Endothelial cell of umbilical vein (primary cell): ENCODE data around the gene IBA57. TPM values are rescaled to one million over a fixed set of nuclear protein-coding genes. Genes with fewer than 3 reads are reported as not detected.

ENCODE experiments used
- BruUV-seq: library from RNA; stranded (reverse); fragments of 400-500 nt; replicated peaks from 2 replicates; lab custom pipeline; 2021; lab: Mats Ljungman, UMichigan
- CTCF ChIA-PET: fragments of 300-600, 350-600 bp; sonication (Branson Sonifier 250); formaldehyde crosslinking; loops from one replicate; lab custom pipeline; 2021; ENCODE audit warnings: antibody characterized with exemption, inconsistent platforms; lab: Charles Lee
- POLR2A ChIA-PET: fragments of 300-600, 350-600 bp; sonication (Branson Sonifier 250); formaldehyde crosslinking; loops from one replicate; lab custom pipeline; 2021; ENCODE audit warnings: antibody characterized with exemption, inconsistent platforms; lab: Charles Lee
- DNase-seq: peaks from one replicate; pipeline ENCODE4 v3.0.0-alpha.2; 2011; ENCODE audit warnings: low read depth, low spot score
- FAIRE-seq: peaks from 2 replicates; lab custom pipeline; 2011; peaks lifted over from hg19 to GRCh38; lab: Jason Lieb, UNC
- H2AFZ ChIP-seq: 2 replicates; pipeline ENCODE4 v1.6.0; 2012; ENCODE audit warnings: low read depth, low read length, control low read depth, inconsistent platforms
- H3K27ac ChIP-seq: 2 replicates; pipeline ENCODE4 v1.5.1; 2011; ENCODE audit warnings: low read depth, mild to moderate bottlenecking, control low read depth, low read length, moderate library complexity; ENCODE audit not compliant: insufficient read depth
- H3K27me3 ChIP-seq, 2 experiments: 2 replicates each; pipeline versions ENCODE4 v1.6.0 to v1.6.1; 2011; ENCODE audit warnings: low read length in 2 of 2, mixed read lengths in 1 of 2; ENCODE audit not compliant: control insufficient read depth in 2 of 2, insufficient read depth in 2 of 2
- H3K36me3 ChIP-seq, 2 experiments: 2 replicates in 1 of 2; 3 replicates in 1 of 2; pipeline ENCODE4 v1.5.1; 2011; ENCODE audit warnings: low read length in 2 of 2, mild to moderate bottlenecking in 1 of 2, moderate library complexity in 1 of 2; ENCODE audit not compliant: control insufficient read depth in 2 of 2, insufficient read depth in 2 of 2; ENCODE audit errors: extremely low read depth in 1 of 2
- H3K4me1 ChIP-seq: 3 replicates; pipeline ENCODE4 v1.5.1; 2011; ENCODE audit warnings: mild to moderate bottlenecking, low read length; ENCODE audit not compliant: control insufficient read depth, insufficient read depth; ENCODE audit errors: extremely low read depth
- H3K4me2 ChIP-seq: 2 replicates; pipeline ENCODE4 v1.6.1; 2011; ENCODE audit warnings: low read length, control low read depth, mixed read lengths; ENCODE audit not compliant: insufficient read depth
- H3K4me3 ChIP-seq, 3 experiments: fragments of 200-600 bp in 1 of 3; sonication (generic), shearing (Covaris generic) in 1 of 3; replicated peaks in 1 of 3; 2 replicates each; pipeline ENCODE4 v1.5.1; 2011 to 2016; ENCODE audit warnings: control low read depth in 3 of 3, low read length in 3 of 3, mild to moderate bottlenecking in 2 of 3, inconsistent platforms in 1 of 3, low read depth in 1 of 3, moderate library complexity in 1 of 3; ENCODE audit not compliant: insufficient read depth in 1 of 3
- H3K79me2 ChIP-seq: 2 replicates; pipeline ENCODE4 v1.6.0; 2012; ENCODE audit warnings: low read length, inconsistent platforms; ENCODE audit not compliant: control insufficient read depth, insufficient read depth
- H3K9ac ChIP-seq: replicated peaks from 2 replicates; pipeline ENCODE3; 2011; ENCODE audit warnings: low read length, control low read depth; ENCODE audit not compliant: insufficient read depth; ENCODE audit errors: extremely low read depth
- H3K9me1 ChIP-seq: replicated peaks from 3 replicates; pipeline ENCODE4 v1.6.0; 2011; ENCODE audit warnings: mild to moderate bottlenecking, low read length; ENCODE audit not compliant: control insufficient read depth, insufficient read depth; ENCODE audit errors: extremely low read depth
- H3K9me3 ChIP-seq: replicated peaks from 2 replicates; pipeline ENCODE4 v1.5.1; 2012; ENCODE audit warnings: low read length, inconsistent platforms; ENCODE audit not compliant: control insufficient read depth, insufficient read depth
- H4K20me1 ChIP-seq: replicated peaks from 2 replicates; pipeline ENCODE3; 2011; ENCODE audit warnings: mild to moderate bottlenecking, low read length; ENCODE audit not compliant: control insufficient read depth, insufficient read depth; ENCODE audit errors: extremely low read depth
- EZH2 ChIP-seq: IDR thresholded peaks from 2 replicates; pipeline ENCODE4 v1.6.1; 2012; ENCODE audit warnings: borderline replicate concordance, low read depth, mild to moderate bottlenecking, moderate library complexity, low read length, inconsistent platforms; ENCODE audit not compliant: severe bottlenecking
- FOS ChIP-seq: IDR thresholded peaks from 2 replicates; pipeline ENCODE4 v1.6.1; 2011; ENCODE audit warnings: mild to moderate bottlenecking, low read length, moderate library complexity, borderline replicate concordance; ENCODE audit not compliant: insufficient read depth
- GATA2 ChIP-seq: IDR thresholded peaks from 2 replicates; pipeline ENCODE4 v1.7.0; 2011; ENCODE audit warnings: low read depth, mild to moderate bottlenecking, moderate library complexity, mixed read lengths, low read length; ENCODE audit not compliant: insufficient read length, insufficient read depth
- JUN ChIP-seq: IDR thresholded peaks from 2 replicates; pipeline ENCODE4 v1.6.1; 2011; ENCODE audit warnings: borderline replicate concordance, low read depth; ENCODE audit not compliant: insufficient read length, insufficient read depth
- MYC ChIP-seq: IDR thresholded peaks from one replicate; pipeline ENCODE4 v1.6.1; 2011; ENCODE audit warnings: mild to moderate bottlenecking, low read depth, low read length
- POLR2A ChIP-seq: IDR thresholded peaks from 2 replicates; pipeline ENCODE4 v1.6.1; 2012; ENCODE audit warnings: low read depth, mild to moderate bottlenecking, control low read depth, low read length
- POLR2AphosphoS5 ChIP-seq: IDR thresholded peaks from 2 replicates; pipeline ENCODE4 v1.6.1; 2012; ENCODE audit warnings: low read depth, mild to moderate bottlenecking, control low read depth, low read length, moderate library complexity; ENCODE audit not compliant: insufficient read depth
- dilution Hi-C: fragments of 300-500 bp; cut with MboI; formaldehyde crosslinking; loops from one replicate; pipeline ENCODE4 v1.15.0; 2019; ENCODE audit warnings: low sequenced_read_pairs; ENCODE audit not compliant: extremely low pct_ligation_motif_present
- intact Hi-C: fragments of 100-400 bp; cut with micrococcal nuclease; formaldehyde crosslinking; loops from one replicate; pipeline ENCODE4 v1.10.0; 2022
- polyA plus RNA-seq, 4 experiments: library from polyadenylated mRNA; depleted of rRNA in 3 of 4; stranded (reverse) in 3 of 4; unstranded in 1 of 4; fragments of >200 nt; gene quantifications; 2 replicates each; pipeline versions ENCODE4 v1.2.1 to v1.2.3, GENCODE V29; 2011 to 2012; ENCODE audit warnings: missing spikeins in 1 of 4
- total RNA-seq: library from RNA; stranded (reverse); gene quantifications from 2 replicates; pipeline ENCODE4 v1.2.3, GENCODE V29; 2021
- TF ChIP-seq, protein P1 (sequence below): IDR thresholded peaks from 2 replicates; pipeline ENCODE4 v1.6.1; 2011; ENCODE audit not compliant: insufficient read depth, insufficient read length
- TF ChIP-seq, protein P2 (sequence below), 2 donors: IDR thresholded peaks; 1 replicate in 1 of 2; 2 replicates in 1 of 2; pipeline ENCODE4 v1.5.1; 2011; ENCODE audit warnings: low read length in 2 of 2, mild to moderate bottlenecking in 2 of 2, moderate library complexity in 2 of 2, control low read depth in 1 of 2, inconsistent platforms in 1 of 2, low read depth in 1 of 2; ENCODE audit not compliant: insufficient read depth in 1 of 2; ENCODE audit errors: extremely low read depth in 1 of 2

IBA57 gene
- total and polyA plus RNA-seq, 2 donors (not counting 3 experiments of a cell fraction or from before 2014, with no cell fraction given) = 3.4 to 7.7 TPM

GRCh38 chr1:228157729-228158126, 7.9 kb upstream of the IBA57 start:
- ChIA-PET POLR2A (no interaction called here), CTCF (no interaction called here)
- Histone ChIP-seq H4K20me1 (no peaks in the 10 kb centered on the region), H3K36me3 (no peaks in the 10 kb centered on the region), H3K9ac (no peak overlapping the region), H3K4me2 (no peak overlapping the region), H2AFZ (no peak overlapping the region), H3K4me1 (peaks cover 12% of the 10 kb centered on the region), H3K9me1 (no peaks in the 10 kb centered on the region), H3K9me3 (no peaks in the 10 kb centered on the region), H3K27ac (no peak overlapping the region), H3K79me2 (no peaks in the 10 kb centered on the region), H3K27me3 (no peaks in the 10 kb centered on the region), H3K4me3 (no peak overlapping the region)
- dilution Hi-C loops = no loop called here
- FAIRE-seq = no peak
- no TSS peak for BruUV-seq
- no peak for TF ChIP-seq POLR2AphosphoS5
- TF ChIP-seq JUN = no peak
- TF ChIP-seq POLR2A = no peak
- TF ChIP-seq, protein P1, sequence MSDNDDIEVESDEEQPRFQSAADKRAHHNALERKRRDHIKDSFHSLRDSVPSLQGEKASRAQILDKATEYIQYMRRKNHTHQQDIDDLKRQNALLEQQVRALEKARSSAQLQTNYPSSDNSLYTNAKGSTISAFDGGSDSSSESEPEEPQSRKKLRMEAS = no peak
- no peak for TF ChIP-seq EZH2
- TF ChIP-seq MYC = no peak
- no peak for TF ChIP-seq FOS
- intact Hi-C loops = no loop called here
- DNase-seq = no peak

GRCh38 chr1:228158151-228159007, 7.2 kb upstream of the IBA57 start:
- no peaks in the 10 kb centered on the region for H3K9me3 ChIP-seq
- BruUV-seq = no TSS peak
- no peak overlapping the region for H2AFZ ChIP-seq
- no peak overlapping the region for H3K4me2 ChIP-seq
- H3K4me1 ChIP-seq = peaks cover 19% of the 10 kb centered on the region
- POLR2A ChIA-PET = no interaction called here
- no peaks in the 10 kb centered on the region for H3K27me3 ChIP-seq
- H3K9me1 ChIP-seq = no peaks in the 10 kb centered on the region
- TF ChIP-seq FOS (no peak), MYC (no peak), POLR2A (no peak), EZH2 (no peak), POLR2AphosphoS5 (no peak), JUN (no peak), GATA2 (no peak)
- TF ChIP-seq, protein P1 = no peak
- TF ChIP-seq, protein P2, sequence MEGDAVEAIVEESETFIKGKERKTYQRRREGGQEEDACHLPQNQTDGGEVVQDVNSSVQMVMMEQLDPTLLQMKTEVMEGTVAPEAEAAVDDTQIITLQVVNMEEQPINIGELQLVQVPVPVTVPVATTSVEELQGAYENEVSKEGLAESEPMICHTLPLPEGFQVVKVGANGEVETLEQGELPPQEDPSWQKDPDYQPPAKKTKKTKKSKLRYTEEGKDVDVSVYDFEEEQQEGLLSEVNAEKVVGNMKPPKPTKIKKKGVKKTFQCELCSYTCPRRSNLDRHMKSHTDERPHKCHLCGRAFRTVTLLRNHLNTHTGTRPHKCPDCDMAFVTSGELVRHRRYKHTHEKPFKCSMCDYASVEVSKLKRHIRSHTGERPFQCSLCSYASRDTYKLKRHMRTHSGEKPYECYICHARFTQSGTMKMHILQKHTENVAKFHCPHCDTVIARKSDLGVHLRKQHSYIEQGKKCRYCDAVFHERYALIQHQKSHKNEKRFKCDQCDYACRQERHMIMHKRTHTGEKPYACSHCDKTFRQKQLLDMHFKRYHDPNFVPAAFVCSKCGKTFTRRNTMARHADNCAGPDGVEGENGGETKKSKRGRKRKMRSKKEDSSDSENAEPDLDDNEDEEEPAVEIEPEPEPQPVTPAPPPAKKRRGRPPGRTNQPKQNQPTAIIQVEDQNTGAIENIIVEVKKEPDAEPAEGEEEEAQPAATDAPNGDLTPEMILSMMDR (IDR thresholded peaks at IDR 0.05; ENCODE audit: extremely low read depth in 1 of 2, insufficient read depth in 1 of 2, low read depth in 1 of 2, low read length in 2 of 2) = no peak
- H3K36me3 ChIP-seq = no peaks in the 10 kb centered on the region
- no peak overlapping the region for H3K9ac ChIP-seq
- CTCF ChIA-PET = no interaction called here
- H4K20me1 ChIP-seq = no peaks in the 10 kb centered on the region
- intact Hi-C loops (no loop called here), dilution Hi-C loops (no loop called here)
- no peak overlapping the region for H3K27ac ChIP-seq
- FAIRE-seq (no peak), DNase-seq (no peak)
- no peaks in the 10 kb centered on the region for H3K79me2 ChIP-seq
- no peak overlapping the region for H3K4me3 ChIP-seq
